HG03159 (cell line): ENCODE measurements around the gene LNPEP.
"Not testable (repeated sequence)": the region's sequence is repeated elsewhere in the genome, so short reads cannot be mapped to it uniquely, and the experiment has no call there.

Experiments
- ATAC-seq: cut with Tn5 transposase; IDR thresholded peaks from one replicate; pipeline ENCODE4 v1.9.1; 2021; ENCODE audit warnings: mild to moderate bottlenecking, moderate library complexity; ENCODE audit not compliant: unreplicated experiment

Gene LNPEP

GRCh38 chr5:97046270-97046982, 110.5 kb downstream of the LNPEP start:
- no peak for ATAC-seq

GRCh38 chr5:97047076-97047475, 111.2 kb downstream of the LNPEP start:
- ATAC-seq, result no peak

DNA sequence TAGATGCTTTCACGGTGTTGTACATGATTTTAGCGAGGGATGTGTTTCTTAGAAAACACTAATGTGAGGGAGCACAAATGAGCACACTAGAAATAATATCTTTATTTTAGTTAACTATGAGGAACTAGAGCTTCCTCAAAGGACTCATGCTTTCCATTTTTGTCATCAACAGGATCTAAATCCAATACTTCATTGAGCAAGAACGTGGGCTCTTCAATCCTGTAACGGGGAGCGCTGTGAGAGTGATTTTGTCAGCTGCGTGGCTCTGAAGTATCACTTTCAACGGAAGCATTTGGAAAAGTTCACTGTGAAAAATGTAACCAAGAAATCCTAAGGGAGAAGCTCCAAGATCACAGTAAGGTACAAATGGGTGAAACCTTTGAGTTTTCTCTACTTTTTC, 113.3 kb downstream of the LNPEP start:
- ATAC-seq, result no peak

DNA sequence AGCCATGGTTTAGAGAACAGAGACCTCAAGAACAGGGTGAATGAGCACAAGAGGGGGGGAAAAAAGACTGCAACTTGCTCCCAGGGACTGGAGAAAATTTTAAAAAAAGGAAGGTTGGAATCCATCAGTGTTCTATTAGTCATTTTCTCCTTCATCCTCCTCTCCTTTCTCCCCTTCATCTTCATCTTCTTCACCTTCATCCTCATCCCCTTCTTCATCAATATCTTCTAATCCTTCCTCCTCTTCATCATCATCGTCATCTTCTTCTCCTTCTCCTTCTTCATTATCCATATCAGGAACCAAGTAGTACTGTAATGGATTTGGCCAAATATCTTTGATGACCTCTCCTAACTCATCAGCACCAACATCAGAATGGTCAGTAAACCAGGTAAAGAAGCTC, 120.4 kb downstream of the LNPEP start:
- no peak for ATAC-seq

GRCh38 chr5:97062046-97062445, 126.2 kb downstream of the LNPEP start:
- no peak for ATAC-seq

- ATAC-seq, result no peak
Measured at GRCh38 chr5:97063251-97063650, 127.4 kb downstream of the LNPEP start.

DNA sequence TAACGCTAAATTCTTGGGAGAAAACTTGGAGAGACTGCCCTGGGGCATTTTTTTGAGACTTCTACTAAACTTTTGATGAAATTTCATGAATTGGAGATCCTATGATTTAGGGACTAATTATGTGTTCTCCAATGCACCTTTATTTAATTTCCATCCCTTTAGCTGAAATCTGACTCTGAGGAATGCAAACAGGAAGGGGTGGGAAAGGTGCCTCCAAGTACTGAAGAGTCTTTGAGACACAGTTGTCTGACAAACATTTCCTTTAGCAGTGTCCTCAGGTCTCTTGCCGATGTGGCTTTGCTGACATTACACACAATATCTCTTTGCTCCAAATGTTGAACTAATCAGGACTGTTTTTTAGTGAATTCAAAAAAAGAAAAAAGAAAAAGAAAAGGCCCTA, 129.6 kb downstream of the LNPEP start:
- ATAC-seq, result no peak

GRCh38 chr5:97067296-97067850, 131.5 kb downstream of the LNPEP start:
- no peak for ATAC-seq

DNA sequence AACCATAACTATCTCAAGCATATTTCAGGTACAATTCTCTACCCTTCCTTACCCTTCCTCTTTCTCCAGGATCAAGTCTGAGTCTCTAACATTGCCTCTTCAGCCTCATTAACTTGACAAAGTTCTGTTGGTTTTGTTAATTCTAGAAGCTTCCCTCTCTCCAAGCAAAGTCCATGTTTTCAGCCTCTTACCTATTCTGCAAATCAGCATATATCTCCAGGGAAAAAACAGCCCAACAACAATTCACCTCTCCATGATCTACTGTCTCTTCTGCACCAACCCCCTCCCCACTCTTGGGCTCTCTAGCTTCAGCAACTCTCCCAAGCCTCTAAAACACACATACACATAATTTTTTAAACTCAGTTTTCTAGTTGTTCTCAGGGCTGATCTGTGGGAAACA, 134.4 kb downstream of the LNPEP start:
- ATAC-seq, result no peak

DNA sequence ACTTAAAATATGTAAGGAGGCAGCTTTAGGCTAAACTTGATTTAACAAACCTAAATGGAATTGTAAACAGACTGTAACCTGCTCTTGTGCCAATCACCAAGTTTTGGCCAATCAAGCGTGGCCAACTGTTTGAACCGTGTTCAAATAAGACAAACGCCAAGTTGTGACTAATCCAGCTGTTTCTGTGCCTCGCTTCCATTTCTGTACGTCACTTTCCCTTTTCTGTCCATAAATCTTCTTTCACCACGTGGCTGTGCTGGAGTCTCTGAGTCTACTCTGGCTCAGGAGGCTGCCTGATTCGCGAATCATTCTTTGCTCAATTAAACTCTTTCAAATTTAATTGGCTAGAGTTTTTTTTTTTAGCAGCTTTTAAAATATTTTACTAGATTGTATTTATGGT, 135.2 kb downstream of the LNPEP start:
- no peak for ATAC-seq

GRCh38 chr5:97071993-97072392, 136.1 kb downstream of the LNPEP start:
- no peak for ATAC-seq

DNA sequence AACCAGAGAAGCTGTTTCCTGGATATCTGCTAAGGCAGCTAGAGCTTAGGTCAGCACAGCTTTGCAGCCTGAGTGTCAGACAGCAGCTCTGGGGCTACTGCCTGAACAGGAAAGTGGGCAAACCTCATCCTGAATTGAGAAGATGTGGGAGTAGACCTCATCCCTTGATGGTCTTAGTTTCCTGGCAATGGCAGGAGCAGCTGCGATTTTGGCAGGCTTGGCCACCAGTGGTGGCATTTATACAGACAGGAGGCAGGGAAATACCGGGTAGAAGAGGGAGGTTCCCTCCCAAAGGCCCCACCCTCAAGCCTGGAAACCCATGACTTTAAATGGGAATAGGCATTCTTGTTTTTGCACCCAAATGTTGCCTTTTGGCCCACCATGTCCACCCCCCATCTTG, 136.8 kb downstream of the LNPEP start:
- ATAC-seq, result no peak

DNA sequence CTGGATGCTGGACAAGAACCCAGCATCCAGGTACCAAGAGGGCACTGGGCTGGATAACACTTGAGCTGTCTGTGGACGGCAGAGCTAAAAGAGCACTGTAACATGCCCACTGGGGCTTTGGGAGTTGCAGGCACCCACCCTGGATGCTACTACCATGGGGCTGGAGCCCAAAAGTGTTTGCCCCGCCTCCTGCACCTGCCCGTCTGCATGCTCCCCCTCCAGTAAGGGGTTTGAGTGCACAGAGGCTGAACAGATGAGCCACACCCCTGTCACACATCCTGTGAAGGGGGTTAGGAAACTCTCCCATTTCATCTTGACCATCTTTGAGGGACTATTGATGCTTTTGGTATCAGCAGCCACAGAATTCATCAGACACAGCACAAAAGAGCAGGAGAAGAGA, 137.5 kb downstream of the LNPEP start:
- no peak for ATAC-seq

GRCh38 chr5:97074859-97075489, 139.1 kb downstream of the LNPEP start:
- ATAC-seq, result no peak

GRCh38 chr5:97075649-97076048, 139.8 kb downstream of the LNPEP start:
- ATAC-seq, result no peak

GRCh38 chr5:97076098-97076497, 140.2 kb downstream of the LNPEP start:
- ATAC-seq, result no peak

GRCh38 chr5:97077246-97077645, 141.4 kb downstream of the LNPEP start:
- no peak for ATAC-seq

DNA sequence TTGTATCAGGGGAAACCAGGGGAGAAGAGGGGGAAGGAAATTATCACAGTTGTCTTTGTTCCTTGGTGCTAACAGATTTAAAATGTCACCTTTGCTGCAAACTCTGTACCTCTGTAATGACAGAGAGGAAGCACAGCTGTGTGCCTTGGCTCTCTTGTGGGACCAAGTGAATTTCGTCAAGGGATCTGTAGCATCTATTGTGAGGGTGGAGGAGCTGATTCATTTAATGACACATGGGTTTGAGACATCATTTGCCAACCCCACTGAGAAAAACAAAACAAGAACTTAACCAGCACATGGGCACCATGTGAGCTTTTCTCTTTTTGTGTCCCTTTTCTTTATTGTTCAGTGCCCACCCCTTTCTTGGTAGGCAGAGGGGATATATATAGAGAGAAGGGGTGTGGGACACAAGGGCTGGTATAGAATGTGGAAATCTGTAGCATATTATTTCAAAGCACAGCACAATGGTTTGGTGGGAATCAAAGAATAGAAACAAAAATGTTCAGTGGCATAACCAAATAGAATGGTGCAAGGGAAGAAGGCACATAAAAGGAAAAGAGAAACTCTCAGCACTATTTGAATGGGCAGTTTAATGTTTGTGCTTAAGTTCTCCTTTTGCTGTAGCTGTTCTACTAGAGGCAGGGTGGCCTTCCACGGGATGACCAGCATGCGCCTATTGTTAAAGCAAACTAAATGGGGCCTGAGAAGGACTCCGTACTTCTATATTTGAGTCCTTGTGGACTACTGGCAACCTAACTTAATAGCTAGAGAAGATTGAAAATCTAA, 143.3 kb downstream of the LNPEP start:
- no peak for ATAC-seq

DNA sequence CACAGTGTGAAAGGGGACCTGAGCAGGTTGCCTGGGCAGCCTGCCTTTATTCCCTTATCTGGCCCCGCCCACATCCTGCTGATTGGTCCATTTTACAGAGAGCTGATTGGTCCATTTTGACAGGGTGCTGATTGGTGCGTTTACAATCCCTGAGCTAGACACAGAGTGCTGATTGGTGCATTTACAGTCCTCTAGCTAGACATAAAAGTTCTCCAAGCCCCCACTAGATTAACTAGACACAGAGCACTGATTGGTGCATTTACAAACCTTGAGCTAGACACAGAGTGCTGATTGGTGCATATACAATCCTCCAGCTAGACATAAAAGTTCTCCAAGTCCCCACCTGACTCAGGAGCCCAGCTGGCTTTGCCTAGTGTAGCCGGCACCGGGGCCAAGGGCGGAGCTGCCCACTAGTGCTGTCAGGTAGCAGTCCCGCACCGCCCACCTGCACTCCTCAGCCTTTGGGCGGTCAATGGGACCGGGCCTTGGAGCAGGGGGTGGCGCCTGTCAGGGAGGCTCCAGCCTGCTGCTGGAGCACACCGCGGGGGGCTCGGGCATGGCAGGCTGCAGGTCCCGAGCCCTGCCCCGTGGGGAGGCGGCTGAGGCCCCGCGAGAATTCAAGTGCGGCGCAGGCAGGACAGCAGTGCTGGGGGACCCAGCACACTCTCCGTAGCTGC, 149.0 kb downstream of the LNPEP start:
- ATAC-seq, result not testable (repeated sequence)

DNA sequence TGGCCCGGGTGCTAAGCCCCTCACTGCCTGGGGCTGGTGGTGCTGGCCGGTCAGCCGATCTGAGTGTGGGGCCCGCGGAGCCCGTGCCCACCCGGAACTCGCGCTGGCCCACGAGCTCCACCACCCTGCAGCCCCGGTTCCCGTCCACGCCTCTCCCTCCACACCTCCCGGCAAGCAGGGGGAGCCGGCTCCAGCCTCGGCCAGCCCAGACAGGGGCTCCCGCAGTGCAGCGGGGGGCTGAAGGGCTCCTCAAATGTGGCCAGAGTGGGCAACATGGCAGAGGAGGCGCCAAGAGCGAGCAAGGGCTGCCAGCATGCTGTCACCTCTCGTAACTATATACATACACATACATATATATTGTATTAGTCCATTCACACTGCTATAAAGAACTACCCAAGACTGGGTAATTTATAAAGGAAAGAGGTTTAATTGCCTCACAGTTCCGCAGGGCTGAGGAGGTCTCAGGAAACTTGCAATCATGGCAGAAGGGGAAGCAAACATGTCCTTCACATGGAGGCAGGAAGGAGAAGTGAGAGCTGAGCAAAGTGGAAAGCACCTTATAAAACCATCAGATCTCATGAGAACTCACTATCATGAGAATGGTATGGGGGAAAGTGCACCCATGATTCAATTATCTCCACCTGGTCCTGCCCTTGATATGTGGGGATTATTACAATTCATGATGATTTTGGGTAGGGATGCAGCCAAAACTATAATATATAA, 149.7 kb downstream of the LNPEP start:
- ATAC-seq, result no peak
